ENCODE data around the gene APBB1. TPM values are rescaled to one million over a fixed set of nuclear protein-coding genes. Genes with fewer than 3 reads are reported as not detected.

Gene APBB1
- total RNA-seq, 2 donors from 2014 or later: 6.6 to 10.2 TPM

- no peaks in the 10 kb centered on the region for H3K9me3 ChIP-seq
- no peak for TF ChIP-seq CTCF (IDR thresholded peaks at IDR 0.05)
- H3K27me3 ChIP-seq: no peaks in the 10 kb centered on the region
- H3K4me3 ChIP-seq: no peak overlapping the region
- no peaks in the 10 kb centered on the region for H3K4me1 ChIP-seq
- H3K36me3 ChIP-seq: no peaks in the 10 kb centered on the region
- no peak for DNase-seq
- intact Hi-C loops (cut with DNase I): no loop called here
- H3K9ac ChIP-seq (ENCODE audit: low read depth in 2 of 2, low read length in 2 of 2): no peak overlapping the region
- no peak overlapping the region for H3K27ac ChIP-seq
Measured at GRCh38 chr11:6345366-6345765, 73.5 kb downstream of the APBB1 start.

Other genes with a start within 250 kb of the APBB1 start
- gene OR52B2, start 248.8 kb downstream of the APBB1 start, total RNA-seq: under 1 TPM in 1 of 2 donors, not detected in 1; 0.25 TPM
- not detected for gene OR52W1, start 219.9 kb downstream of the APBB1 start, total RNA-seq
- not detected for gene C11orf42, start 213.5 kb downstream of the APBB1 start, total RNA-seq
- 100 to 1,000 TPM in 1 of 2 donors, 10 to 100 TPM in 1; 84.6 to 107 TPM for gene FHIP1B, start 184.5 kb downstream of the APBB1 start, total RNA-seq
- gene CNGA4, start 180.0 kb downstream of the APBB1 start, total RNA-seq: under 1 TPM in 1 of 2 donors, not detected in 1; 0.12 TPM
- not detected for gene CCKBR, start 159.3 kb downstream of the APBB1 start, total RNA-seq
- 10 to 100 TPM in 1 of 2 donors, 1 to 10 TPM in 1; 6.5 to 15.4 TPM for gene CAVIN3, start 98.6 kb downstream of the APBB1 start, total RNA-seq
- gene SMPD1, start 28.6 kb downstream of the APBB1 start, total RNA-seq: 10 to 100 TPM; 49.3 to 57.1 TPM
- gene HPX, start 21.9 kb upstream of the APBB1 start, total RNA-seq: 1 to 10 TPM; 1.8 to 5.3 TPM
- gene TRIM3, start 54.8 kb upstream of the APBB1 start, total RNA-seq: 10 to 100 TPM; 30.0 to 59.0 TPM
- gene ARFIP2, start 62.2 kb upstream of the APBB1 start, total RNA-seq: 10 to 100 TPM; 76.9 to 87.3 TPM
- 10 to 100 TPM; 48.0 TPM for gene TIMM10B, start 62.4 kb upstream of the APBB1 start, total RNA-seq
- gene DNHD1, start 78.2 kb upstream of the APBB1 start, total RNA-seq: 10 to 100 TPM in 1 of 2 donors, 1 to 10 TPM in 1; 7.4 to 11.8 TPM
- gene RRP8, start 184.5 kb upstream of the APBB1 start, total RNA-seq: 10 to 100 TPM; 17.5 to 25.7 TPM
- gene ILK, start 184.7 kb upstream of the APBB1 start, total RNA-seq: 100 to 1,000 TPM; 115 to 157 TPM
- 100 to 1,000 TPM; 123 to 142 TPM for gene TAF10, start 193.1 kb upstream of the APBB1 start, total RNA-seq
- 100 to 1,000 TPM in 1 of 2 donors, 10 to 100 TPM in 1; 83.4 to 123 TPM for gene TPP1, start 200.3 kb upstream of the APBB1 start, total RNA-seq
- 1 to 10 TPM; 4.7 to 8.3 TPM for gene DCHS1, start 236.7 kb upstream of the APBB1 start, total RNA-seq

All from colonic mucosa (tissue), 4 donors.